Measurements from ENCODE around the gene RPIA.

- TF ChIP-seq CTCF (IDR thresholded peaks at IDR 0.05) (no peak), EP300 (IDR thresholded peaks at IDR 0.05) (no peak), KDM1A (IDR thresholded peaks at IDR 0.05; ENCODE audit: low read depth) (no peak), RARB (CRISPR knock-in tag; IDR thresholded peaks at IDR 0.05) (no peak), POLR2A (IDR thresholded peaks at IDR 0.05; ENCODE audit: low read length) (no peak), RAD21 (conservative IDR thresholded peaks at IDR 0.05 in 1 of 2, IDR thresholded peaks at IDR 0.05 in 1 of 2) (no peak), BHLHE40 (IDR thresholded peaks at IDR 0.05; ENCODE audit: low read depth, low read length) (no peak), SMC3 (IDR thresholded peaks at IDR 0.05) (no peak), RFX5 (IDR thresholded peaks at IDR 0.05) (no peak), HOXA7 (CRISPR knock-in tag; IDR thresholded peaks at IDR 0.05) (no peak), MAFK (IDR thresholded peaks at IDR 0.05; ENCODE audit: partially characterized antibody) (no peak), ZFP36 (IDR thresholded peaks at IDR 0.05; ENCODE audit: borderline replicate concordance, partially characterized antibody) (no peak), ATOH8 (CRISPR knock-in tag; IDR thresholded peaks at IDR 0.05; ENCODE audit: low read depth) (no peak)
Observed at GRCh38 chr2:88754585-88755320, 63.3 kb downstream of the RPIA start.

Measured in A549 (cell line).